ENCODE measurements around the gene S100A8.

DNA sequence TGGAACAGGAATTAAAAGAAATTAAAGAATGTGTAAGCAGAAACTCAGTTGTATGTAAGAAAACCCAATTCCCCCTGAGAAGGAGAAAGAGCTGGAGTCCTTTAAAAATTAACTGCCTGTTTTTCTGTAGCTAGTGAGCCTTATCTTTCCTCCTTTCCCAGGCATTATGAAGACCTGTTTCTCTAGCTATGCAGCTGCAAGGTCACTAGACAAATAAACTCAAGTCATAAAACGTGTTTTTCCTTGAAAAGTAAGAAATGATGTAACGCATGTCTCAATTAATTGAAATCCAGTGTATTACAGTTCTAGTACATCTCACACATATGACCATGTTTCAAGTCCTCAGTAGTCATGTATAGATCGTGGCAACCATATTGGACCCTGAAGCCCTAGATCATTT is 20.7 kb downstream of the S100A8 start:
- TF ChIP-seq EP300 (IDR thresholded peaks at IDR 0.05; ENCODE audit: low read depth) (no peak), POLR2A (IDR thresholded peaks at IDR 0.05) (no peak)
- TF ChIP-seq, protein P1, sequence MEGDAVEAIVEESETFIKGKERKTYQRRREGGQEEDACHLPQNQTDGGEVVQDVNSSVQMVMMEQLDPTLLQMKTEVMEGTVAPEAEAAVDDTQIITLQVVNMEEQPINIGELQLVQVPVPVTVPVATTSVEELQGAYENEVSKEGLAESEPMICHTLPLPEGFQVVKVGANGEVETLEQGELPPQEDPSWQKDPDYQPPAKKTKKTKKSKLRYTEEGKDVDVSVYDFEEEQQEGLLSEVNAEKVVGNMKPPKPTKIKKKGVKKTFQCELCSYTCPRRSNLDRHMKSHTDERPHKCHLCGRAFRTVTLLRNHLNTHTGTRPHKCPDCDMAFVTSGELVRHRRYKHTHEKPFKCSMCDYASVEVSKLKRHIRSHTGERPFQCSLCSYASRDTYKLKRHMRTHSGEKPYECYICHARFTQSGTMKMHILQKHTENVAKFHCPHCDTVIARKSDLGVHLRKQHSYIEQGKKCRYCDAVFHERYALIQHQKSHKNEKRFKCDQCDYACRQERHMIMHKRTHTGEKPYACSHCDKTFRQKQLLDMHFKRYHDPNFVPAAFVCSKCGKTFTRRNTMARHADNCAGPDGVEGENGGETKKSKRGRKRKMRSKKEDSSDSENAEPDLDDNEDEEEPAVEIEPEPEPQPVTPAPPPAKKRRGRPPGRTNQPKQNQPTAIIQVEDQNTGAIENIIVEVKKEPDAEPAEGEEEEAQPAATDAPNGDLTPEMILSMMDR (IDR thresholded peaks at IDR 0.05): no peak
